K562 (cell line): ENCODE measurements around the gene ADGRD1. TPM values are rescaled to one million over a fixed set of nuclear protein-coding genes. Genes with fewer than 3 reads are reported as not detected.

ENCODE experiments used
- ARNT ChIP-seq, 2 experiments: fragments of 450-650 bp; IDR thresholded peaks; 2 replicates each; pipeline ENCODE4 v1.6.1; 2016; ENCODE audit warnings: mild to moderate bottlenecking in 1 of 2
- CEBPB ChIP-seq: fragments of 450-650 bp; IDR thresholded peaks from 2 replicates; pipeline ENCODE4 v1.6.1; 2016; ENCODE audit warnings: missing genetic modification characterization, missing compliant biosample characterization
- DPF2 ChIP-seq: fragments of 450-650 bp; IDR thresholded peaks from 2 replicates; pipeline ENCODE4 v1.6.1; 2016
- ERF ChIP-seq: fragments of 450-650 bp; formaldehyde crosslinking; IDR thresholded peaks from 2 replicates; pipeline ENCODE4 v1.4.0; 2020; ENCODE audit warnings: mild to moderate bottlenecking, mixed read lengths
- FOXM1 ChIP-seq, 2 experiments: fragments of 450-650 bp in 1 of 2; sonication (generic) in 1 of 2; formaldehyde crosslinking in 1 of 2; IDR thresholded peaks; 2 replicates each; pipeline versions ENCODE4 v1.6.1 to v1.9.0; 2017 to 2022; ENCODE audit warnings: low read depth in 2 of 2, mild to moderate bottlenecking in 2 of 2, missing genetic modification reagents in 1 of 2, moderate library complexity in 1 of 2
- GATA2 ChIP-seq: sonication (generic); formaldehyde crosslinking; IDR thresholded peaks from 2 replicates; pipeline ENCODE4 v1.4.0; 2020; ENCODE audit warnings: mild to moderate bottlenecking, missing genetic modification reagents
- HDAC2 ChIP-seq: fragments of 450-650 bp; IDR thresholded peaks from 2 replicates; pipeline ENCODE4 v1.6.1; 2016; ENCODE audit warnings: mild to moderate bottlenecking
- JUND ChIP-seq, 2 experiments: IDR thresholded peaks; 2 replicates in 1 of 2; 3 replicates in 1 of 2; pipeline ENCODE4 v1.6.1; 2011; ENCODE audit warnings: borderline replicate concordance in 2 of 2, low read depth in 2 of 2, low read length in 2 of 2, improper control_type of control experiment in 1 of 2, missing biosample characterization in 1 of 2, missing genetic modification characterization in 1 of 2, missing genetic modification reagents in 1 of 2
- MEIS2 ChIP-seq: fragments of 450-650 bp; IDR thresholded peaks from 2 replicates; pipeline ENCODE4 v1.6.1; 2014; ENCODE audit warnings: mild to moderate bottlenecking; ENCODE audit not compliant: partially characterized antibody
- MTA3 ChIP-seq: fragments of 450-650 bp; formaldehyde crosslinking; IDR thresholded peaks from 2 replicates; pipeline ENCODE4 v1.6.1; 2017; ENCODE audit warnings: mild to moderate bottlenecking, borderline replicate concordance
- NRF1 ChIP-seq, 2 experiments: fragments of 450-650 bp; IDR thresholded peaks in 1 of 2; conservative IDR thresholded peaks in 1 of 2; 2 replicates each; pipeline ENCODE4 v1.6.1; 2014; ENCODE audit warnings: mild to moderate bottlenecking in 2 of 2
- POLR2A ChIP-seq: fragments of 450-650 bp; conservative IDR thresholded peaks from 2 replicates; pipeline ENCODE4 v1.6.1; 2016
- SMARCE1 ChIP-seq: fragments of 450-650 bp; IDR thresholded peaks from 2 replicates; pipeline ENCODE4 v1.7.1; 2016; ENCODE audit warnings: mild to moderate bottlenecking
- SOX6 ChIP-seq: fragments of 450-650 bp; IDR thresholded peaks from 2 replicates; pipeline ENCODE4 v1.6.1; 2014; ENCODE audit warnings: mild to moderate bottlenecking
- TAL1 ChIP-seq: fragments of 450-650 bp; IDR thresholded peaks from 2 replicates; pipeline ENCODE4 v1.6.1; 2016; ENCODE audit warnings: mild to moderate bottlenecking
- THRAP3 ChIP-seq: fragments of 450-650 bp; IDR thresholded peaks from 2 replicates; pipeline ENCODE4 v1.6.1; 2016; ENCODE audit warnings: mild to moderate bottlenecking, inconsistent platforms, borderline replicate concordance
- ZNF436 ChIP-seq: fragments of 250-450, 450-650 bp; sonication (Bioruptor Pico); formaldehyde crosslinking; IDR thresholded peaks from 2 replicates; pipeline ENCODE4 v1.7.0; 2020; ENCODE audit warnings: mild to moderate bottlenecking
- polyA plus RNA-seq, 8 experiments: library from polyadenylated mRNA; depleted of rRNA in 4 of 8; stranded (reverse) in 5 of 8; unstranded in 3 of 8; fragments of >200 nt; fragmentation: Nextera tagmentation in 2 of 8; fragmentation: Illumina TruSeq in 1 of 8; extraction: Ambion mirVana in 2 of 8; extraction: Trizol in 1 of 8; gene quantifications; 2 replicates each; pipeline versions ENCODE4 v1.2.1 to v1.2.3, GENCODE V29; 2011 to 2014; ENCODE audit warnings: inconsistent platforms in 1 of 8, missing spikeins in 1 of 8
- total RNA-seq, 7 experiments: library from RNA; depleted of rRNA in 6 of 7; stranded (reverse); fragments of >200 nt in 6 of 7; fragmentation: Illumina TruSeq in 2 of 7; extraction: Trizol in 2 of 7; gene quantifications; 2 replicates each; pipeline versions ENCODE4 v1.2.1 to v1.2.3, GENCODE V29; 2011 to 2021; ENCODE audit warnings: low replicate concordance in 1 of 7
- TF ChIP-seq, protein P1 (sequence below): fragments of 450-650 bp; IDR thresholded peaks from 2 replicates; pipeline ENCODE4 v1.6.1; 2016; ENCODE audit warnings: low read depth, mild to moderate bottlenecking, moderate library complexity
- TF ChIP-seq, protein P2 (sequence below): fragments of 200-800 bp; sonication (Bioruptor generic); IDR thresholded peaks from 2 replicates; pipeline ENCODE4 v1.6.1; 2017; ENCODE audit warnings: missing genetic modification characterization, missing compliant biosample characterization
- TF ChIP-seq, protein P3 (sequence below), 2 experiments: fragments of 450-650 bp in 1 of 2; sonication (generic) in 1 of 2; formaldehyde crosslinking in 1 of 2; IDR thresholded peaks in 1 of 2; conservative IDR thresholded peaks in 1 of 2; 2 replicates each; pipeline versions ENCODE4 v1.6.1 to v1.8.1; 2016 to 2023; ENCODE audit warnings: mild to moderate bottlenecking in 2 of 2, moderate library complexity in 2 of 2, inconsistent platforms in 1 of 2, missing genetic modification reagents in 1 of 2
- TF ChIP-seq, protein P4 (sequence below): sonication (generic); formaldehyde crosslinking; IDR thresholded peaks from 2 replicates; pipeline ENCODE4 v1.9.0; 2022; ENCODE audit warnings: mild to moderate bottlenecking, missing genetic modification reagents

The ADGRD1 gene
- total and polyA plus RNA-seq, 9 of the 15 experiments (the other 6 are each of a cell fraction or from before 2014, with no cell fraction given) = 1.7 to 11.7 (median 3.3) TPM

DNA sequence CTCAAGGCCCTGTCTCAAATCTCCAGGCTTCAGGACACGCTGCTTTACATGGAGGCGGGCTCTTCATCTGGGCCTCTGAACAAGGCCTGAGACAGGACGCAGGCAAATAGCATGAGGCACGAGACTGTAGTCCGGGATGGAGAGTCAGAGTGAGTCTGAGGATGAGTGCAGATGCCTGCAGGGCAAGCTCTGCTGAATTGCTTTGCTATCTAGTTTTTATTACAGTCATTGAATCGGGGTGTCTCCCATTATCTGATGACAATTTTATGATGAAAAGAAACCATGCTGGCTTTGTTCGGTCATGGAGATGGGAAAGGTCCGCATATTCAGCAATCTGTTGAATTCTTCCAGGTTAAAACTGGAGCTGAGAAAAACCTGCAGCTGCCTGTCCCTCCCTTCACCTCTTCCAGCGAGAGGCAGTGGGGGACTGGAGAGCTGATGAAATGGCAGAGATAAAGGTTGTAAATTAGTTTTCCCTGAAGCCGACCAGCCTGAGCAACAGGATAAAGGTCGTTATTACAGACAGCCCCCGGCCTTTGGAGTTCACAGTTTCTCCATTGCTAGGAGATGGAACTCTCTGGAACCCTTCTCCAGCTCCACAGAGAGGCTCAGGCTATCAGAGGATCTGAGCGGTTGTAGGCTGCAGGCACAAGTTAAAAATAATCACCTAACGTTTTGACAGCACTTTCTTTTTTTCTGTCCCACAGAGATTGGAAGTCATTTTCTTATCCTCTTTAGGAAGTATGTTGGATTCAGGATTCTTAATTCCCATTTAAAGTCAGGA, 1.3 kb upstream of the ADGRD1 start (continued):
- TF ChIP-seq JUND (IDR thresholded peaks at IDR 0.05; ENCODE audit: borderline replicate concordance, low read depth, low read length) (no peak), JUND (tag; IDR thresholded peaks at IDR 0.05; ENCODE audit: borderline replicate concordance, low read depth, low read length) (peak; percentile 12; the same call in 1 of the 3 replicates), POLR2A (no peak), FOXM1 (IDR thresholded peaks at IDR 0.05; ENCODE audit: low read depth) (peak; percentile 84), FOXM1 (CRISPR knock-in tag; IDR thresholded peaks at IDR 0.05; ENCODE audit: low read depth) (no peak), SMARCE1 (peak; percentile 51; the same call in 1 of the 2 replicates), NRF1 (conservative IDR thresholded peaks at IDR 0.05 in 1 of 2, IDR thresholded peaks at IDR 0.05 in 1 of 2) (peak; percentile 31 to 42; a peak in 2 of 4 replicates), THRAP3 (no peak), ERF (CRISPR knock-in tag) (no peak), ZNF436 (CRISPR knock-in tag) (no peak), DPF2 (peak; percentile 71), CEBPB (tag) (0 out of 2 replicates have a peak, but pooled peaks have one; percentile 20), SOX6 (peak; percentile 51), TAL1 (peak; percentile 68), ARNT (IDR thresholded peaks at IDR 0.05) (0 out of 4 replicates have a peak, but pooled peaks of 1 of the 2 experiments have one; percentile 22), MTA3 (peak; percentile 28; the same call in 1 of the 2 replicates), HDAC2 (peak; percentile 61; the same call in 1 of the 2 replicates), MEIS2 (peak; percentile 95), GATA2 (peak; percentile 76; the same call in 1 of the 2 replicates)
- TF ChIP-seq, protein P1, sequence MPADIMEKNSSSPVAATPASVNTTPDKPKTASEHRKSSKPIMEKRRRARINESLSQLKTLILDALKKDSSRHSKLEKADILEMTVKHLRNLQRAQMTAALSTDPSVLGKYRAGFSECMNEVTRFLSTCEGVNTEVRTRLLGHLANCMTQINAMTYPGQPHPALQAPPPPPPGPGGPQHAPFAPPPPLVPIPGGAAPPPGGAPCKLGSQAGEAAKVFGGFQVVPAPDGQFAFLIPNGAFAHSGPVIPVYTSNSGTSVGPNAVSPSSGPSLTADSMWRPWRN = 0 out of 2 replicates have a peak, but pooled peaks have one; percentile 37
- TF ChIP-seq, protein P2, sequence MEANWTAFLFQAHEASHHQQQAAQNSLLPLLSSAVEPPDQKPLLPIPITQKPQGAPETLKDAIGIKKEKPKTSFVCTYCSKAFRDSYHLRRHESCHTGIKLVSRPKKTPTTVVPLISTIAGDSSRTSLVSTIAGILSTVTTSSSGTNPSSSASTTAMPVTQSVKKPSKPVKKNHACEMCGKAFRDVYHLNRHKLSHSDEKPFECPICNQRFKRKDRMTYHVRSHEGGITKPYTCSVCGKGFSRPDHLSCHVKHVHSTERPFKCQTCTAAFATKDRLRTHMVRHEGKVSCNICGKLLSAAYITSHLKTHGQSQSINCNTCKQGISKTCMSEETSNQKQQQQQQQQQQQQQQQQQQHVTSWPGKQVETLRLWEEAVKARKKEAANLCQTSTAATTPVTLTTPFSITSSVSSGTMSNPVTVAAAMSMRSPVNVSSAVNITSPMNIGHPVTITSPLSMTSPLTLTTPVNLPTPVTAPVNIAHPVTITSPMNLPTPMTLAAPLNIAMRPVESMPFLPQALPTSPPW (CRISPR knock-in tag) = peak; percentile 71
- TF ChIP-seq, protein P3, sequence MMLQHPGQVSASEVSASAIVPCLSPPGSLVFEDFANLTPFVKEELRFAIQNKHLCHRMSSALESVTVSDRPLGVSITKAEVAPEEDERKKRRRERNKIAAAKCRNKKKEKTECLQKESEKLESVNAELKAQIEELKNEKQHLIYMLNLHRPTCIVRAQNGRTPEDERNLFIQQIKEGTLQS (IDR thresholded peaks at IDR 0.05) = peak; percentile 17; the same call in 1 of the 2 replicates
- TF ChIP-seq, protein P3 (CRISPR knock-in tag; conservative IDR thresholded peaks at IDR 0.05) = no peak
- TF ChIP-seq, protein P4, sequence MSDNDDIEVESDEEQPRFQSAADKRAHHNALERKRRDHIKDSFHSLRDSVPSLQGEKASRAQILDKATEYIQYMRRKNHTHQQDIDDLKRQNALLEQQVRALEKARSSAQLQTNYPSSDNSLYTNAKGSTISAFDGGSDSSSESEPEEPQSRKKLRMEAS (CRISPR knock-in tag) = peak; percentile 36; the same call in 1 of the 2 replicates
